Measurements from ENCODE around the gene GLB1L3.

GRCh38 chr11:134272381-134273316 lies 3.5 kb upstream of the GLB1L3 start:
- TF ChIP-seq, protein P1, sequence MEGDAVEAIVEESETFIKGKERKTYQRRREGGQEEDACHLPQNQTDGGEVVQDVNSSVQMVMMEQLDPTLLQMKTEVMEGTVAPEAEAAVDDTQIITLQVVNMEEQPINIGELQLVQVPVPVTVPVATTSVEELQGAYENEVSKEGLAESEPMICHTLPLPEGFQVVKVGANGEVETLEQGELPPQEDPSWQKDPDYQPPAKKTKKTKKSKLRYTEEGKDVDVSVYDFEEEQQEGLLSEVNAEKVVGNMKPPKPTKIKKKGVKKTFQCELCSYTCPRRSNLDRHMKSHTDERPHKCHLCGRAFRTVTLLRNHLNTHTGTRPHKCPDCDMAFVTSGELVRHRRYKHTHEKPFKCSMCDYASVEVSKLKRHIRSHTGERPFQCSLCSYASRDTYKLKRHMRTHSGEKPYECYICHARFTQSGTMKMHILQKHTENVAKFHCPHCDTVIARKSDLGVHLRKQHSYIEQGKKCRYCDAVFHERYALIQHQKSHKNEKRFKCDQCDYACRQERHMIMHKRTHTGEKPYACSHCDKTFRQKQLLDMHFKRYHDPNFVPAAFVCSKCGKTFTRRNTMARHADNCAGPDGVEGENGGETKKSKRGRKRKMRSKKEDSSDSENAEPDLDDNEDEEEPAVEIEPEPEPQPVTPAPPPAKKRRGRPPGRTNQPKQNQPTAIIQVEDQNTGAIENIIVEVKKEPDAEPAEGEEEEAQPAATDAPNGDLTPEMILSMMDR (IDR thresholded peaks at IDR 0.05; ENCODE audit: insufficient read depth, low read length): no peak
- TF ChIP-seq SPI1 (IDR thresholded peaks at IDR 0.05; ENCODE audit: borderline replicate concordance, low read depth) (no peak), GABPA (IDR thresholded peaks at IDR 0.05; ENCODE audit: low read depth) (no peak), POLR2AphosphoS5 (IDR thresholded peaks at IDR 0.05; ENCODE audit: low read depth) (no peak), REST (IDR thresholded peaks at IDR 0.05; ENCODE audit: insufficient replicate concordance, low read depth) (no peak)

Measured in HL-60 (cell line).